GM21576 (cell line): ENCODE measurements around the gene TGFB3.
A peak's percentile ranks its signal among the peaks of the same experiment; 100 is the strongest.

Source experiments
- ATAC-seq: cut with Tn5 transposase; IDR thresholded peaks from one replicate; pipeline ENCODE4 v1.9.1; 2021; ENCODE audit warnings: mild to moderate bottlenecking, moderate library complexity; ENCODE audit not compliant: unreplicated experiment

TGFB3 gene

GRCh38 chr14:75987201-75987970 is 5.6 kb upstream of the TGFB3 start:
- no peak for ATAC-seq

- no peak for ATAC-seq
Measured at GRCh38 chr14:75986439-75986765, 4.6 kb upstream of the TGFB3 start.

- peak; percentile 60 for ATAC-seq
Measured at GRCh38 chr14:75985618-75986438, 4.0 kb upstream of the TGFB3 start, which contains the start of gene IFT43. TSS of gene IFT43 (plus strand) at chr14:75985763. CDS start at chr14:75985787, 24 bp downstream.

GRCh38 chr14:75984674-75985073 is 2.9 kb upstream of the TGFB3 start:
- ATAC-seq: no peak

GRCh38 chr14:75983019-75983358 is 1.2 kb upstream of the TGFB3 start:
- no peak for ATAC-seq

- peak; percentile 37 for ATAC-seq
Measured at GRCh38 chr14:75982266-75983018, 647 bp upstream of the TGFB3 start.

- ATAC-seq: no peak
Measured at GRCh38 chr14:75980856-75981255, 939 bp downstream of the TGFB3 start.

GRCh38 chr14:75979648-75980565 is 1.9 kb downstream of the TGFB3 start:
- no peak for ATAC-seq

GRCh38 chr14:75979071-75979571 is 2.7 kb downstream of the TGFB3 start:
- ATAC-seq: no peak

GRCh38 chr14:75978249-75978731 is 3.5 kb downstream of the TGFB3 start:
- no peak for ATAC-seq

- no peak for ATAC-seq
Measured at GRCh38 chr14:75977582-75977943, 4.2 kb downstream of the TGFB3 start.

GRCh38 chr14:75976826-75977581 is 4.8 kb downstream of the TGFB3 start:
- ATAC-seq: no peak

- no peak for ATAC-seq
Measured at GRCh38 chr14:75972801-75973421, 8.9 kb downstream of the TGFB3 start.

GRCh38 chr14:75971509-75971908 is 10.3 kb downstream of the TGFB3 start:
- ATAC-seq: no peak

GRCh38 chr14:75970989-75971388 is 10.8 kb downstream of the TGFB3 start:
- no peak for ATAC-seq

GRCh38 chr14:75969891-75970290 is 11.9 kb downstream of the TGFB3 start:
- ATAC-seq: no peak

- ATAC-seq: no peak
Measured at GRCh38 chr14:75969126-75969525, 12.7 kb downstream of the TGFB3 start.

- ATAC-seq: no peak
Measured at GRCh38 chr14:75968456-75968855, 13.3 kb downstream of the TGFB3 start.

- no peak for ATAC-seq
Measured at GRCh38 chr14:75967866-75968265, 13.9 kb downstream of the TGFB3 start.
